GM18498 (cell line): Measurements from ENCODE around the gene CNTNAP1.
"Not testable (repeated sequence)": the region's sequence is repeated elsewhere in the genome, so short reads cannot be mapped to it uniquely, and the experiment has no call there.

Source experiments
- ATAC-seq: cut with Tn5 transposase; IDR thresholded peaks from one replicate; pipeline ENCODE4 v1.9.1; 2021; ENCODE audit warnings: mild to moderate bottlenecking, moderate library complexity; ENCODE audit not compliant: unreplicated experiment

The CNTNAP1 gene

DNA sequence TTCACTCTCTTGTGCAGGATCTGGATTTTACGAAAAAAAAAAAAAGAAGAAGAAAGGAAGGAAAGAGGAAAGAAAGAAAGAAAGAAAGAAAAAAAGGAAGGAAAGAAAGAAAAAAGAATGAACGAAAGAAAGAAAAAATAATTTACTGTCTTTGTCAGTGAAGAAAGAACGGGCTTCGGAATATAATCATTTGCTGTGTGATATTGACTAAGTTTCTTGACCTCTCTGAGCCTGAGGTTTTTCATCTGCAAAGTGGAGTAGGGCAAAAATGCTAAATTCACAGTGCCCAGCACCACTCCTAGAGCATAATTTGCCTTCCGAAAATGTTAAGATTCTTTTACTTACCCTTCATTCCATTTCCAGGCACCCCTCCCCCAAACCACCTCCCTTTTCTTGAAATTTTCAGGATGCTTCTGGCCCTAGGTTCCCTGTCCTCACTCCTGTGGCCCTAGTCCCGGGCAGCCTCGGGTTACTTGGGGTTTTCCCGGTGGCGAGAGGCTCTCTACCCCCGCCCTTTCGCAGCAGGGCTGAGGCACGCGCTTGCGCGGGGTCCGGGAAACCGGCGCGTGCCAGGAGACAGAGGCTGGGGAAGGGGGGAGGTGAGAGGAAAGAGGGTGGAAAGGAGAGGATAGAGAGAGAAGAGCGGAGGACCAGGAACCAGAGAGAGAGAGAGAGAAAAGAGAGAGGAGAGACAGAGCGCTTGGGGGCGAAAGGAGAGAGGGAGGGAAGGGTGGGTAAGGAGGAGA is at the start of gene CNTNAP1:
Gene CNTNAP1, plus strand, starts transcription at position 556 of the 746 bp plus-strand sequence. CDS start 299 bp downstream, outside the sequence.
- no peak for ATAC-seq

- ATAC-seq, result no peak
Observed at GRCh38 chr17:42632949-42633444, 49.3 kb upstream of the CNTNAP1 start.

DNA sequence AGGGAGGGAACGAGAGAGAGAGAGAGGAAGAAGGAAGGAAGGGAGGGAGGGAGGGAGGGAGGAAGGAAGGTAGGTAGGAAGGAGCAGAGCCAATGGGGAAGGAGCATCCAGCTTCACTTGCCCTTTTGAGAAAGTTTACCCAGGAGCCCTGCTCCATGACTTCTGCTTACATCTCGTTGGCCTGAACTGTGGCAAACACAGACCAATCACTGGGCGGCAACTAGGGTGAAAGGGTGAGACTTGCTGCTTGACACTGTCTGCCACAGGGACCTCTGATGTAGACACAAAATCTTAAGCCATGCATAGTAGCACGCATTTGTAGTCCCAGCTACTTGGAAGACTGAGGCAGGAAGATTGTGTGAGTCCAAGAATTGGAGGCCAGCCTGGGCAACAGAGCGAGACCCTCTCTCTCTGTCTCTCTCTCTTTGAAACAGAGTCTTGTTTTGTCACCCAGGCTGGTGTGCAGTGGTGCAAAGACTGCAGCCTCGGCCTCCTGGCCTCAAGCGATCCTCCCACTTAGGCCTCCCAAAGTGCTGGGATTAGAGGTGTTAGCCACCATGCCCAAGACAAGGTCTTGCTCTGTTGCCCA is 42.7 kb upstream of the CNTNAP1 start:
- ATAC-seq, result no peak

DNA sequence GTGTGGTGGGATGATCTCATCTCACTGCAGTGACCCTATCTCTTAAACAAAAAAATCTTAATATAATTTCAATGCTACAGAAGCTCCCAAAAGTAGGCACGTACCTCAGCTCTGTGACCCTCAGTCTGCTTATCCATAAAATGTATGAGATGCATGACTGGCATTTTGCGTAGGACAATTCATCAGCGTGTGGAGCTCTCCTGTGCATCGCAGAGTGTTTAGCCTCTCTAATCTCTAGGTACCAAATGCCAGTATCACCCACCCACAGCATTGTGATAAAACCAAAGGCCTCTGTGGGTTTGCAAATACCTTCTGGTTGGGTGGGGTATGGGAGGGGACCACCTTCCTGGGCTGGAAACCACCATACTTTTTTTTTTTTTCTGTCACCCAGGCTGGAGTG is 42.2 kb upstream of the CNTNAP1 start:
- ATAC-seq, result no peak

- ATAC-seq, result no peak
Observed at GRCh38 chr17:42642336-42642735, 40.0 kb upstream of the CNTNAP1 start.

- no peak for ATAC-seq
Observed at GRCh38 chr17:42647778-42648177, 34.6 kb upstream of the CNTNAP1 start.

DNA sequence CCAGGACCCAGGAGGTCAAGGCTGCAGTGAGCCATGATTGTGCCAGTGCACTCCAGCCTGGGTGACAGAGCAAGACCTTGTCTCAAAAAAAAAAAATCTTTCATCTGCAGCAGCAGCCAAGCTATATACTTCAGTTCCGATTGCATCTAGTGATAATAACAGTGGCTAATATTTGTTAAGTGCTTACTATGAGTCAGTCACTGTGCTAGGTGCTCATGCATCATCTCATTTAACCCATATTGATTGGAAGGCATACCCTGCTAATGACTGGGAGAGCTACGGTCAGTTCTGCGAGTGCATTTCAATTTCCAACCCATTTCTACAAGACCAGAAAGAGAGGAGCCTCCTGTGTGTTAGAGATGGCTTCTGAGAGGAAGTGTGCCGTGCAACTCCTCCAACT is 30.9 kb upstream of the CNTNAP1 start:
- ATAC-seq, result no peak

DNA sequence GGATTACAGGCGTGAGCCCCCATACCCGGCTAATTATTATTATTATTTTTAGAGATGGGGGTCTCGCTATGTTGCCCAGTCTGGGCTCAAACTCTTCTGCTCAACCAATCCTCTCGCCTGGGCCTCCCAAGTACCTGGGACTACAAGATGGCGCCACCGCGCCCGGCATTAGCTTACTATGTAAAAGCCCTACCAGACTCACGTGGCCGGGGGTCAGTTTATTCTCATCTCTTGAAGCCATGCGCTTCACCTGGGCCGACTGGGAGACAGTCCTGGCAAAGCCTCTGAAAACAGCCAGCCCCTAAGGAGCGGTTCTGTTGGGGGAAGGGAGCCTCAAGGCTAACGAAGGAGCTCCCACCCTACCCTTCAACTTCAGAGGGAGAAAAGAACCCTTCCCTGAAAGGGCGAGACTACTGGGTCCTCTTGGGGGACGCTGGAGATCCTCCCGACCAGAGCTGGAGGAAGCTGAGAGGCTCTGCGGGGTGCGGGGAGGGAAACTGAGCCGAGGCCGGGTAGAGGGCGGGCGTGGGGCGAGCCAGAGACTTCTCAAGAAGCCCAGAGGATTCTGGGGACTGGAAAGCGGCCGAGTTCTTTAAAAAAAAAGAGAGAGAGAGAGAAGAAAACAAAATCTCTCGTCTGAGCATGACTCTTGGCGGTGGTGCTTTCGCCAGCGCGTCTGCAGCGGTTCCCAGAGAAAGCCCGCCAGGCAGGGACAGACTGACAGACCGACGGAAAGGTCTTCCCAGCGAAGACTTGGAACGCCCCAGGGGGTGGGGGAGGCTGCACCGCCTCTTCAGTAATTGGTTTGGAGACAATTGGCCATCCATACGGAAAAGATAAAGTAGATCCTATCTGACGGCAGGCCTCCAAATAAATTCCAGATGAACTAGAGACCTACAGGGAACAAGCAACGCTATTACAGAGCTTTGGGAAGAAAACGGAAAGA is 28.9 kb upstream of the CNTNAP1 start:
- ATAC-seq, result no peak

- ATAC-seq, result no peak
Observed at GRCh38 chr17:42655528-42655927, 26.8 kb upstream of the CNTNAP1 start.

- ATAC-seq, result no peak
Observed at GRCh38 chr17:42657824-42658588, 24.3 kb upstream of the CNTNAP1 start.

- peak; percentile 61 for ATAC-seq
Observed at GRCh38 chr17:42659079-42659931, 23.0 kb upstream of the CNTNAP1 start, which contains the start of gene TUBG2. Gene TUBG2, plus strand, starts transcription at chr17:42659284. Its CDS starts 220 bp downstream, at chr17:42659504.

GRCh38 chr17:42659932-42660274 is 22.4 kb upstream of the CNTNAP1 start:
- not testable (repeated sequence) for ATAC-seq

GRCh38 chr17:42660692-42661345 is 21.5 kb upstream of the CNTNAP1 start:
- no peak for ATAC-seq

- no peak for ATAC-seq
Observed at GRCh38 chr17:42665581-42666001, 16.7 kb upstream of the CNTNAP1 start.

GRCh38 chr17:42666126-42666525 is 16.2 kb upstream of the CNTNAP1 start:
- not testable (repeated sequence) for ATAC-seq

- no peak for ATAC-seq
Observed at GRCh38 chr17:42667088-42667951, 15.0 kb upstream of the CNTNAP1 start.

DNA sequence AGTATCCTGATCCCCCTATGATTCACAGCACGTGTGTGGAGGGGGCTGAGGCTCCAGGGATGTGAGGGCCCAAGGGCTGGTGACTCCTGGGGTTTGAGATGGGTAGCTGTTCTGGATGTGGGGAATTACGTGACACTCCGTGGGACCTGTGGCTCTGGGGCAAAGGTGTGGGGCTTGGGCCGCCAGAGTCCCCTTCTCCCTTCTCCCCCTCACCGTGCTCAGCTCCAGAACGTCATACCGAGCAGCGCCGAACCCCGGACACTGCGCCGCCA is 12.7 kb upstream of the CNTNAP1 start:
- no peak for ATAC-seq
